PC-3 (cell line): ENCODE results near the gene RFC3.

Source experiments
- EZH2 ChIP-seq: fragments of 300-600 bp; sonication (generic); IDR thresholded peaks from one replicate; pipeline ENCODE4 v1.6.1; 2017; ENCODE audit warnings: antibody characterized with exemption, mild to moderate bottlenecking, low read length; ENCODE audit not compliant: unreplicated experiment
- TF ChIP-seq, protein P1 (sequence below): fragments of 300-600 bp; sonication (generic); conservative IDR thresholded peaks from 2 replicates; pipeline ENCODE4 v1.5.1; 2017; ENCODE audit warnings: antibody characterized with exemption, low read depth, mild to moderate bottlenecking, low read length

DNA sequence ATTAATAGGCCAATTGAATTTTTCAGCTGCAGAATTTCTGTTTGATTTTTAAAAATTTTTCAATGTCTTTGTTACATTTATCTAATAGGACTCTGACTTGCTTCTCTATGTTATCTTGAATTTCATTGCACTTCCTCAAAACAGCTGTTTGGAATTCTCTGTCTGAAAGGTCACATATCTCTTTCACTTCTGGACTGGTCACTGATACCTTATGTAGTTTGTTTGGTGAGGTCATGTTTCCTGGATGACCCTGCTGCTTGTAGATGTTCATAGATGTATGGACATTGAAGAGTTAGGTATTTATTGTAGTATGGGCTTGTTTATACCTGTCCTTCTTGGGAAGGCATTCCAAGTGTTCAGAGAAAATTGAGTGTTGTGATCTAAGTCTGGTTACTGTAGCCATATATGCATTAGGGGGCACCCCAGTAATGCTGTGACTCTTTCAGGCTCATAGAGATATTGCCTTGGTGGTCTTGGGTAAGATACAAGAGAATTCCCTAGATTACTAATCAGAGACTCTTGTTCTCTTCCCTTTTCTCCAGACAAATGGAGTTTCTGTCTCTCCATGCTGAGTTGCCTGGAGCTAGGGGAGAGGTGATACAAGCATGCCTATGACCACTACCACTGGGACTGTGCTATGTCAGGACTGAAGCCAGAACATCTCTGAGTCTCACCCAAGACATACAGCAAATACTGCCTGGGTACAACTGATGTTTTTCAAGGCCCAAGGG is 27.8 kb downstream of the RFC3 start:
- TF ChIP-seq, protein P1, sequence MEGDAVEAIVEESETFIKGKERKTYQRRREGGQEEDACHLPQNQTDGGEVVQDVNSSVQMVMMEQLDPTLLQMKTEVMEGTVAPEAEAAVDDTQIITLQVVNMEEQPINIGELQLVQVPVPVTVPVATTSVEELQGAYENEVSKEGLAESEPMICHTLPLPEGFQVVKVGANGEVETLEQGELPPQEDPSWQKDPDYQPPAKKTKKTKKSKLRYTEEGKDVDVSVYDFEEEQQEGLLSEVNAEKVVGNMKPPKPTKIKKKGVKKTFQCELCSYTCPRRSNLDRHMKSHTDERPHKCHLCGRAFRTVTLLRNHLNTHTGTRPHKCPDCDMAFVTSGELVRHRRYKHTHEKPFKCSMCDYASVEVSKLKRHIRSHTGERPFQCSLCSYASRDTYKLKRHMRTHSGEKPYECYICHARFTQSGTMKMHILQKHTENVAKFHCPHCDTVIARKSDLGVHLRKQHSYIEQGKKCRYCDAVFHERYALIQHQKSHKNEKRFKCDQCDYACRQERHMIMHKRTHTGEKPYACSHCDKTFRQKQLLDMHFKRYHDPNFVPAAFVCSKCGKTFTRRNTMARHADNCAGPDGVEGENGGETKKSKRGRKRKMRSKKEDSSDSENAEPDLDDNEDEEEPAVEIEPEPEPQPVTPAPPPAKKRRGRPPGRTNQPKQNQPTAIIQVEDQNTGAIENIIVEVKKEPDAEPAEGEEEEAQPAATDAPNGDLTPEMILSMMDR, result no peak
- TF ChIP-seq EZH2, result no peak
